GM19455 (cell line): Measurements from ENCODE around the gene COA1.
A peak's percentile ranks its signal among the peaks of the same experiment; 100 is the strongest.
"Not testable (repeated sequence)": the region's sequence is repeated elsewhere in the genome, so short reads cannot be mapped to it uniquely, and the experiment has no call there.

Experiments used
- ATAC-seq: cut with Tn5 transposase; IDR thresholded peaks from one replicate; pipeline ENCODE4 v1.9.1; 2021; ENCODE audit not compliant: unreplicated experiment

The COA1 gene

DNA sequence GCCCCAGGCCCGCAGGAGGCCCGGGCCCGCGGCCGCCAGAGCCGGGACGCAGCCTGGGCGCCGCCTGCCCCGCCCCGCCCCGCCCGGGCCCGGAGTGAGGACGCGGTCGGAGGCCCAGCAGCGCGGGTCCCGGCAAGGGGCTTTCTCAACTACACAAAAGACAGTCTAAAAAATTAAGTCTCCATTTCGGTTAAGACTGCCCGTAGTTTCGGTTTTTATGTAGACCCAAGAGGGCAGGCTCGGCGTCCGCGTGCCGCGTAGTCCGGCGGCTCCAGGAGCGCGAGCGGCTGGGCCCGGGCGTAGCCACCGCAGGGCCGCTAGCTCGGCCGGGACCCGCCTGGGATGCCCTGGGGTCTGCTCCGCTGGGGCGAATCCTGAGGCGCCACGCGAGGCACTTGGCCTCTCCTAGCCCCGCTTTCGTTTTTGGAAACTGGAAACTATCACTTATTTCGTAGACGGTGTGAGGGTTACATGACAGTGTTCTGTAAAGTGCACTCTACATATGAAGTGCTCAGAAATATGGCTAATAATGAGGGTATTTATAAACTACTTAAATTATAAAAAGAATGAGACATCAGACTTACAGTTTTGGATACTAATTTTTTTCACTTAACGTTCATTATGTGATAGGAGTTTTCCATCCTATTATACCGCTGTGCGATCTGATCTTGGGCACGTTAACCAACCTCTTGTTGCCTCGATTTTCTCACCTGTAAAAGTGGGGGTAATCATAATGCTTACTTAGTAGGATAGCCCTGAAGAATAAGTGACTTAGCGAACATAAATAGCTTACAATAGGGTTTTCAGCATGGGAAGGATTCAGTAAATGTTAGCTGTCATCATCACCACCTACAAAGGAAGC lies 29.7 kb upstream of the COA1 start:
- peak; percentile 55 for ATAC-seq

DNA sequence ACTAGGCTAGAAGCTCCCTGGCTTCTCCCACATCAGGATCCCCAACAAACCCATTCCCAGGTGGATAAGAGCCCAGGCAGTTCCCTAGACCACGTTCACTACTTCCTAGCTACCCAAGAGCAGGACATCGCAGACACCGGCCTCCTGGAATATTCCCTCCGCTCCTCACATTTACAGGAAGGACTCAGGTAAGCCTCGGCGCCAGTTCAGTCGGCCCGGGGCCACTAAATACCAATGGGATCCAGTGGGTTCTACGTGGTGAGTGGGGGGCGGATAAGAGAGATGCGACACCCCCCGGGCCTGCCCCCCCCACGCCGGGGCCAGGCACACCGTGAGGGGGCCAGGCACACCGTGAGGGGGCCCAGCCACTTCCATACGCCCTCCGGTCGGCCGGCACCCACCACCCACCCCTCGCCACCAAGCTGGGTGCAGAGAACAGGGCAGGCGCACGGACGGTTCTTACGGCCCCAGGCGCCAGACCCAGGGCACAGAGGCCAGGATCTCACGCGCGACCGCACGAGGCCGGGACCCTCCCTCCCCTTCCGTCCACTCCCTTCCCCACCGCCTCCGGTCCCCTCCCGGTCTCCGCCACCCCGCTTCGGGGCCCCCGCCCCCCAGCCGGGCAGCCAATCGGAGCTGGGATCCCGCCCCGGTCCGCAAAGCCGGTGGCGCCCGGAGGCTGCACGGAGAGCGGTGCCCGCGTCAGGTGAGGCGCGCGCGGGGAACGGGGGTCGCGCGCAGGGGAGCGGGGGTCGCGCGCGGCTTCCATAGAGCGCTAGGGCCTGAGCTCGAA lies 28.9 kb upstream of the COA1 start, which contains the start of gene BLVRA:
Gene BLVRA (plus strand): TSS at position 652 of the 793 bp plus-strand sequence. CDS start 12,479 bp downstream, outside the sequence.
- peak; percentile 68 for ATAC-seq

DNA sequence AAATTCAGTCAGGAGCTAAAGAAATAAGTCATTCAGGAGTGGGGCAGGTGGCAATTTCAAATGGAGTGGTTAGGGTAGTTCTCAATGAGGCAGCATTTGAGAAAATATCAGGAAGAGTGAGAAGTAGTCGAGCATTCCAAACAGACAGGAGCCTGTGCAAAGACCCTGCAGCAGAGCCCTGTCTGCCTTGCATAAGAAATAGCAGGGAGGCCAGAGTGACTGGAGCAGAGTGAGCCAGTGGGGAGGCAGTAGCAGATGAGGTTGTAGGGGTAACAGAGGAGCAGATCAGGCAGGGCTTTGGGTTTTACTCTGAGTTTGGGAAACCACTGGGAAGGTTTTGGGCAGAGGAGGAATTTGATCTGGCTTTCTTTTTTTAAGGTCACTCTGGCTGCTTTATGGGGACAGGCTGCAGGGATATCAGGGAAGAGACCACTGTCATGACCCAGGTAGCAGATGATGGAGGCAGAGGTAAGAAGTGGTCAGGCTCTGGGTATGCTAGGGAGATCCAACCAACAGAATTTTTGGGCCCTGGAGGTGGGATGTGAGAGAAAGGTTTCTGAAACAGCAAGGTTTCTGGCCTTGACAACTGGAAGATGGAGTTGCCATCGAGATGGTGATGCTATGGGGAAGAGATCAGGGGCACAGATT lies 27.9 kb upstream of the COA1 start:
- ATAC-seq, result no peak

DNA sequence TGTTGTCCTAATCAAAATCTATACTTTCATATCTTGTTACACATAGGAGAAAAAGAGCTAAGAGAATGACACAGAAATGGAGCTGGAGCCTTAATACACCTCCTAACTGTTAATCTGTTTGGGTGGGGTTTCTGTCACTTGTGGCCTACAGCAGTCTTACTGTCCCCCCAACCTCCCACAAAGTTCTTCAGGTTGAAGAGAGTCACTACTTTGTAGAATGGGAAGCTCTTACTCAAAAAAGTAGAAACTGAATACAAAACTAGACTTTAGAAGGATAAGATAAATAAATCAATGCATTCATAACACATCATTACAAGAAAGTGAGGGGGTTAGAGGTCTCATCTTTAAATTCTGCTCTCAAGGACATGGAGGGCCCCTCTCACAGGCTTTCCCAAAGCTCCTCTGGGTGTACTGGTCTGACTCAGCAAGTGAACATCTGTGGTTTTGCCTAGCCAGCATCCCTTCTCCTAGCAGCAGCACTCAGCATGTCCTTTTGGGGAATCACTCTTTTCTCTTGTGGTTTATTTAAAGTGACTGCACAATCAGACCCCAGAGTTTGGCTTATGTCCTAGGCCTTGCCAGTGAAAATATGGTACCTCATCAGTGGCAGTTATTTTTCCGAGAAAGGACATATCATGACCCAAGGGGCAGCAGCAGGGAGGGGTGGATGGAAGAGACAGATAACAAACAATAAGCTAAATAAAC lies 27.2 kb upstream of the COA1 start:
- no peak for ATAC-seq

DNA sequence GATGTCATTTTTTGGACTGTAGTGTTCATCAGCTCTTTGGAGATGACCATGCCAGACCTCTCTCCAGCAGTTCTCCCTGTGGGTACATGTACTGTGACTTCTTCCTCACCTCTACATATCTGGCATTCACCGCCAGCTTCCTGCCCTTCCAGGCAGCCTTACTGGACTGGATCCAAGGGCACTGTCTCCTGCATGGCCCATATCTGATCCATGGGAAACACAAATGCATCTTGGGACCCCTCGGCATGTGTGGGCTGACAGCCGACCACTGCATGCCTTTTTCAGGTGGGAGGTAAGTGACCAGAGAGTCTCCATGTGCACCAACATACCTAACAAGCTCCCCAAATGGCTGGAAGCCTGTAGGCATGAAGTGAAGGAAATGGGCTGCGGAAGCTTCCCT lies 25.3 kb upstream of the COA1 start:
- no peak for ATAC-seq

DNA sequence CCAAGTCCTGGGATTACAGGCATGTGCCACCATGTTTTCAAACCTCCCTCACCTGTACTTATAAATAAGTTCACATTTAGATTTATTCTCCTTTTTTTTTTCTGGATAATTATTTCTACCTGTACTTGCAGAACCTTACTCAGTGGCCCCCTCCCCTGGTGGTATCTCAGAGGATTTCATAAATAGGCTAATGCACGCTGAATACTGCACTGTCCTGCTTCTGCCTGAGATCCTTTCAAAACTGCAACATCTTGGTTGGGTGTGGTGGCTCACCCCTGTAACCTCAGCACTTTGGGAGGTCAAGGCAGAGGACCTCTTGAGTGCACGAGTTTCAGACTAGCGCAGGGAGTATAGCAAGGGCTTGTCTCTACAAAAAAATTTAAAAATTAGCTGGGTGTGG lies 24.5 kb upstream of the COA1 start:
- no peak for ATAC-seq

DNA sequence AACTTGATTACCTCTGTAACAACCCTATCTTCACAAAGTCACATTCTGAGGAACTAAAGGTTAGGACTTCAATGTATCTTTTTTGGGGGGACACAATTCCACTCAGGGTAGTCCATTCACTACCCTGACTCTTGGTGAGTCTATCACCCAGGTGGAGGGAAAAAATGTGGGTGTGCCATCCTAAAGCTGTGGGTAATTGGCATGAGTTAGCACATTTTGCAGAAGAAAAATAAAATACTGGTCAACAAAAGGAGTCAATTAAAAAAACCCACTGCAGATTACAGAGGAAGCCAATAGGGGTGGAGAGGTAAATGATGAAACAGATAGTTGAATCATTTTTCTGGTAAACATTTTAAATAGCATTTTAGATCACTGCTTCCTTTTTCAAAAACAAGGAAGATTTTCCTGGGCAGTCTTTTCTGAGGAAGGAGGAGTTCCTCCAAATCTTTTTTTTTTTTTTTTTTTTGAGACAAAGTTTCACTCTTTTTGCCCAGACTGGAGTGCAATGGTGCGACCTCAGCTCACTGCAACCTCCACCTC lies 24.0 kb upstream of the COA1 start:
- no peak for ATAC-seq

DNA sequence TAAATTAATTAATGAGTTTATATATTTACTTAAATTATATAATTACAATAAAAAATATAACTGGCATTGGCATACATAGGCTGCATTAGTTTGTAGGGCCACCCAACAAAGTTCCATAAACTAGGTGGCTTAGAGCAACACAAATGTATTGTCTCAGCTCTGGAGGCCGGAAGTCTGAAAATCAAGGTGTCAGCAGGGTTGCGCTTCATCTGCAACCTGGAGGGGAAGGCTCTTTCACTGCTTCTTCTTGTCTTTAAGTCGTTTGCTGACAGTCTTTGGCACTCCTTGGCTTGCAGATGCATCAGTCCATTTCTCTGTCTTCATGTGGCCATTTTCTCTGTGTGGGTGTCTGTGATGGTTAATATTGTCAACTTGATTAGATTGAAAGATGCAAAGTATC lies 23.1 kb upstream of the COA1 start:
- ATAC-seq, result no peak

DNA sequence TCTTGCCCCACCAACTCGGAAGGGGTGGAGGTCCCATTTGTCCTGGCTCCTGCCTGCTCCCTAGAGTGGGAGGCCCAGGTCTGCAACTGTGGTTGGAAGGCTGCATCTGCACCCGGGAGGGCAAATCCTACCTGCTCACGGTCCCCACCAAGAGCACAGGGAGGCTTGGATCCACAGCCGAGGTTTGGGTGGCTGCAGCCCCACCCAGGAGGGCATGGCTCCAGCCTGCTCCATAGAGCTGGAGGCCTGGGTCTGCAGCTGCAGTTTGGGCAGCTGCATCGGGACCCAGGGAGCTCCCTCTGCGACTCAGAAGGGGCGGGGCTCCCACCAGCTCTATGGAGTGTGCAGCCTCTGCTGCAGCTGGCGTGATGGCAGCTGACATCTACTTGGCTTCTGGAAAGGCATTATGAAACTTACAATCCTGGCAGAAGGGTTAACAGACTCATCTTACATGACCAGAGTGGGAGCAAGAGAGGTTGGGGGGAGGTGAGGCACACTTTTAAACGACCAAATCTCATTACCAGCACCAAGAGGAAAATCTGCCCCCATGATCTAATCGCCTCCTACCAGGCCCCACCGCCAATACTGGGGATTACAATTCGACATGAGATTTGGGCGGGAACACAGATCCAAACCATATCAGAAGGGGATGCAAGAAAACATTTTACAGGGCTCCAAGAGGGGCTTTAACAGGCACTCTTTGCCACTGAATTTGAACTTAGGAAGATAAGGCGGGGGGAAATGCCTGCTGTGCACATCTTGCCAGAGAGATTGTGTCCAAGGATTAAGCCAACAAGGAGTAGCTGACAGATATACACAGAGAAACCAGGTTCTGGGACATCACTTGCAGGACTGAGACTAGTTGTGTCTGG lies 20.9 kb upstream of the COA1 start:
- no peak for ATAC-seq

DNA sequence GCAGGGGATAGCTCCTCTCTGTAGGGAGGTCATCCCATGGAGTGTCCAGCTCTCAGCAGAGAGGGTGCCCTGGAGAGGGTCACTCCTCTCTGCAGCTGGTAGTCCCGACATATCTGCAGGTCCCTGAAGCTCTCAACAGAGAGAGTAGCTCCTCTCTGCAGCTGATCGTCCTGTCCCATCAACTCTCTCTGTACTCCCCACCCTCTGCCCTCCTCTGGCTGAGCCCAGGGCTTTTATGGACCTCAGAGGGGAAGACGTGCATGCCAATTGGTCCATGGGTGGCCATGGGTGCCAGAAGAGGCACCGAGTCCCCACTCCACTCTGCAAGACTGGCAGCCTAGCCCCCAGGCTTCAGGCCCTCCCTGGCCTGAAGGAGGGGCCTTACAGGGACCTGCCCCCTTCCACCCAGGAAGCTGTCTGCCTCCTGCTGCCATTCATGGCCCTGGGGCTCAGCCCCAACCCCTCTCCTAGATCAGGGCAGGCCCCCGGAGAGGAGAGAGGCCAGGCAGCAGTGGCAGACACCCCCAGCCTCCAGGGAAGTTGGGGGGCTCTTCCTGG lies 20.1 kb upstream of the COA1 start:
- no peak for ATAC-seq

DNA sequence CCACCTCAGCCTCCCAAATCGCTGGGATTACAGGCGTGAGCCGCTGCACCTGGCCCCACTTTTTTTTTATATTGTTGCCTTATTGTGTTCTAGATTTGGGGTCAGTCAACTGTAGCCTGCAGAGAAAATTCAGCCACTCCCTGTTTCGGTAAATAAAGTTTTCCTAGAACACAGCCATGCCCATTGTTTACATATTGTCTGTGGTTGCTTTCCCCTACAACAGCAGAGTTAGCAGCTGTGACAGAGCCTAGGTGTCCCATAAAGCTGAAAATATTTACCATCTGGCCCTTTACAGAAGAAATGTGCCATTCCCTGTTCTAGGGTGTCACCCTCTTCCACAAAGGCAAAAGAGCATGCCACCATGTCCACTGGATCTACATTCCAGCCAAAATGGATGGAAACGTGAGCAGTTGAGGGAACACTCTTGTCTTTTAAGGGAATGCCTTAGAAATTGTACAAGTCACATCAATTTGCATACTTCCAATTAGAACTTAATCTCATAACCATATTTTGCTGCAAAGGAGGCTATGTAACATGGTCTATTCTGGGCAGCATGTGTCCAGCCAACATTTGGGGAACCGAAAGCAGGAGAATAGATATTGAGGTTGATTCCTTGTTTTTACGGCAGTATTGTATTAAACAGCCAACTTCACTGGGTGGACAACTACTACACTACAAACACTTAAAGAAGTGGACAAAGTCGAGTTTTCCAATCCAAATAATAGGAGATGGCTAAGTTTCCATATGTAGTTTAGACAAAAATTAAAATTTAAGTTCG lies 18.2 kb upstream of the COA1 start:
- ATAC-seq, result no peak

DNA sequence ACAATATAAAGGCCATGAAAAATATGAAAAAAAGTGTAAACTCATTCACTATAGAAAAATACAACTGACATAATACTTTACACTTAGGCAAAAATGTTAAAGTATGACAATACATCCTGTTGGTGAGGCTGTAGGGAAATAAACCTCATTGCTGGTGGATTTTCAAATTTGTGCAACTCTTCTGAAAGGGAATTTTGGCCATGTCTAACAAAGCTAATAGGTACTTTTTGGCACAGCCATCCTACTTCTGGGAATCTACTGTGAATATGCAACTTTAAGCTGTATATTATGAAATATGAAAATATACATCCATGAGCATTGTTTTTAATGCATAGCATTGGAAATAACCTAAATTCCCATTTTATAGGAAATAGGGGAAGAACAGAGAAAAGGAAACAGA lies 13.4 kb upstream of the COA1 start:
- no peak for ATAC-seq

DNA sequence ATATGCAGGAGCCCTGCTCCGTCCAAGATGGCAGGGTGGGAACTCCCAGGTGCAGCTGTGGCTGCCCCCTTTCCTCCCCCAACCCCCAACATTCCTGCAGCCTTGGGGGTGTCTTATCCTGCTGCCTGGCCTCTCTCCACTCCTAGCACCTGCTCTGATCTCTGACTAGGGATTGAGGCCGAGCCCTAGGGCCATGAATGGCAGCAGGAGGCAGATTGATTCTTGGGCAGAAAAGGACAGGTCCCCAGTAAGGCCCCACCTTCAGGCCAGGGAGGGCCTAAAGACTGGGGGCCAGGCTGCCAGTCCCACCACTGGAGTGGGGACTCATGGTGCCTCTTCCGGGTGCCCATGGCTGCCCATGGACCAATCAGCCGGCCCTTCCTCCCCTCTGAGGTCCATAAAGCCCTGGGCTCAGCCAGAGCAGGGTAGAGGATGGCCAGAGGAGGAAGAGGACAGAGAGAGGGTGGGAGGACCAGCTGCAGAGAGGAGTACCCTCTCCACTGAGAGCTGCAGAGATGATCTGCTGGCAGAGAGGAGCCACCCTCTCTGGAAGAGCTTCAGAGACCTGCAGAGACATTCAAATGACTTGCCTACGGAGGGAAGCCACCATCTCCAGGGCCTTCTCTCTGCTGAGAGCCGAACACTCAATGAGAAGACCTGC lies 8.3 kb upstream of the COA1 start:
- no peak for ATAC-seq

DNA sequence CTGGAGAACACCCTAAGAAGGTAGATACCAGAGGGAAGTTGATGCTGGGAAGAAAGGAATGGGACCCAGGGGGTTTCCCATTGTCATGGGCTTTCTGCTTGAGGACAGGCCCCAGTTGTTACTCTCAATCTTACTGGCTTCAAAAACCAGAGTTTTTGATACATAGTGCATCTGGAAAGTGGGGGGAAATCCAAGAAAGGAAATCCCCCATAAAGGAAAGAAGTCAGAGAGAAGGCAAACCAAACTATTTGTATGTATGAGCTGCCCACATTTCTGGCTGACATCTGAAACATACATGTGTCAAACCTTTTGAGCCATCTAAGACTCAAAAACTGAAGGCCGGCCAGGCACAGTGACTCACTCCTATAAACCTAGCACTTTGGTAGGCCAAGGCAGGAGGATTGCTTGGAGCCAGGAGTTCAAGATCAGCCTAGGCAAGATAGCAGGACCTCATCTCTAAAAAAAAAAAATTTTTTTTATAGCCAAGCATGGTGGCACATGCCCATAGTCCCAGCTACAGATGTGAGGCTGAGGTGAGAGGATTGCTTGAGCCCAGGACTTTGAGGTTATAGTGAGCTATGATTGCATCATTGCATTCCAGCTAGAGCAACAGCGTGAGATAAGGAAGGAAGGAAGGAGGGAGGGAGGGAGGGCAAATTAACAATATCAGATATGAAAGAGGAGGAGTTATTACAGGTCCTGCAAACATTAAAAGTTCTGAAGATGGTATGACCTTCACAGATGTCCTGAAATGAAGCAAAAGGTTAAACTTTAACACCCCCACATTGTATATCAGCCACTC lies 6.7 kb upstream of the COA1 start:
- ATAC-seq, result peak; percentile 52

DNA sequence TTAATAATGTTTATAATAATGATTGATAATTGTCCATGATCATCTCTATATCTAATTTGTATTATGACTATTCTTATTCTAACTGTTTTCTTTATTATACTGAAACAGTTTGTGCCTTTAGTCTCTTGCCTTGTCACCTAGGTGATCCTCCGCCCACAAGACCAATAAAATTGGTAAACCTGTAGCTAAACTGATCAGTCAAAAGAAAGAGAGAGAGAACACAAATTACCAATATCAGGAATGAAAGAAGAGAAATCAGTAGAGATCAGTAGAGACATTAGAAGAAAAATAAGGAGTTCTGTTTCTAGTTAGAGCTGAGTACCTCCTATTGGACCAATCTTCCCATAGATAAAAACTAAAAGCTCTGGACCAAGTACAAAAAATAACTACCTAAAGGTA lies 6.1 kb upstream of the COA1 start:
- peak; percentile 34 for ATAC-seq

DNA sequence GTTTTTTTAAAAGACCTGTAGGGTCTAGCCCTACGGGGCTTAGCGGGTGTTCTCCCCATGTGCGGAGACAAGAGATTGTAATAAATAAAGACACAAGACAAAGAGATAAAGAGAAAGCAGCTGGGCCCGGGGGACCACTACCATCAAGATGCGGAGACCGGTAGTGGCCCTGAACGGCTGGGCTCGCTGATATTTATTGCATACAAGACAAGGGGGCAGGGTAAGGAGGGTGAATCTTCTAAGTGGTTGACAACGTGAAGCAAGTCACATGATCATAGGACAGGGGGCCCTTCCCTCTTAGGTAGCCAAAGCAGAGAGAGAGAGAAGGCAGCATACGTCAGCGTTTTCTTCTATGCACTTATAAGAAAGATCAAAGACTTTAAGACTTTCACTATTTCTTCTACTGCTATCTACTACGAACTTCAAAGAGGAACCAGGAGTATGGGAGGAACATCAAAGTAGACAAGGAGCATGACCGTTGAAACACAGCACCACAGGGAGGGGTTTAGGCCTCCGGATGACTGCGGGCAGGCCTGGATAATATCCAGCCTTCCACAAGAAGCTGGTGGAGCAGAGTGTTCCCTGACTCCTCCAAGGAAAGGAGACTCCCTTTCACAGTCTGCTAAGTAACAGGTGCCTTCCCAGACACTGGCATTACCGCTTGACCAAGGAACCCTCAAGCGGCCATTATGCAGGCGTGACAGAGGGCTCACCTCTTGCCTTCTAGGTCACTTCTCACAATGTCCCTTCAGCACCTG lies 5.4 kb upstream of the COA1 start:
- ATAC-seq, result not testable (repeated sequence)

DNA sequence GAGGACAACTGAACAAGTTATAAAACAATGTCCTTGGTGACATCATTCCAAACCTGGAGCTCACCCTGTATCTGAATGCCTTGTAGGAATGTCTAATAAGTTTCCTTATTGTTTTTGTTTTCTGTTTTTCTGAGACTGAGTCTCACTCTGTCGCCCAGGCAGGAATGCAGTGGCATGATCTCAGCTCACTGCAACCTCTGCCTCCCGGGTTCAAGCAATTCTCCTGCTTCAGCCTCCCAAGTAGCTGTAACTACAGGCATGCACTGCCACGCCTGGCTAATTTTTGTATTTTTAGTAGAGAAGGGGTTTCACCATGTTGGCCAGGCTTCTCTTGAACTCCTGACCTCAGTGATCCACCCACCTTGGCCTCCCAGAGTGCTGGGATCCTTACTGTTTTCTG lies 2.2 kb upstream of the COA1 start:
- not testable (repeated sequence) for ATAC-seq
